ENCODE measurements around the gene ARHGEF5.
"Not testable (repeated sequence)": the region's sequence is repeated elsewhere in the genome, so short reads cannot be mapped to it uniquely, and the experiment has no call there.

DNA sequence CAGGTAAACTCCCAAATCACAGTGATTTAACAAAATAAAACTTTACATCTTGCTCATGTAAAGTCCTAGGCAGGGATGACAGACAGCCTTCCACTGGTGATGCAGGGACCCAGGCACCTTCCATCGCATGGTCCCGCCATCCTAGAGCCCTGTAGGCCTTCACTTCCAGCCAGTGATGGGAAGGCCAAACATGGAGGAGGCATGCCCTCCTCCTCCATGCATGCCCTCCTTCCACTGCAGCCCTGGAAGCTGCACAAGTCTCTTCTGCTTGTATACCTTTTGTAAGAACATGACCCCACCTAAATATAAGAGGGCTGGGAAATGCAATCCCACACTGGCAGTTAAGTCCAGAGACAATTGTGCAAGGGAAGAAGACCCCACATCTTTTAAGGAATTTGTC, 45.5 kb upstream of the ARHGEF5 start:
- TF ChIP-seq CTCF (conservative IDR thresholded peaks at IDR 0.05; ENCODE audit: low read length); EZH2phosphoT487 (IDR thresholded peaks at IDR 0.05; ENCODE audit: borderline replicate concordance): not testable (repeated sequence)
